Activated T-helper 2 cell treated with anti-CD3 and anti-CD28 coated beads, Interferon-gamma antibody, Interleukin-2, Interleukin-4, amounts not matched to agents 10 μg/mL and 5 μg/mL and 100 μg/mL, durations not matched to agents 14 hours and 24 hours and 36 hours (primary cell): ENCODE measurements around the gene XRCC1. TPM values are rescaled to one million over a fixed set of nuclear protein-coding genes. Genes with fewer than 3 reads are reported as not detected.
A peak's percentile ranks its signal among the peaks of the same experiment; 100 is the strongest.

Source experiments
- DNase-seq: peaks from one replicate; pipeline ENCODE4 v3.0.0; 2021; ENCODE audit warnings: low spot score
- H3K27ac Mint-ChIP-seq: one replicate; pipeline ENCODE4 v1.8.0; 2021; ENCODE audit warnings: mixed read lengths
- H3K27me3 Mint-ChIP-seq: one replicate; pipeline ENCODE4 v1.8.0; 2021; ENCODE audit warnings: low read depth, mixed read lengths
- H3K36me3 Mint-ChIP-seq: one replicate; pipeline ENCODE4 v1.8.0; 2021; ENCODE audit warnings: low read depth, mixed read lengths
- H3K4me1 Mint-ChIP-seq: one replicate; pipeline ENCODE4 v1.8.0; 2021; ENCODE audit warnings: low read depth, mixed read lengths
- H3K4me3 Mint-ChIP-seq: one replicate; pipeline ENCODE4 v1.8.0; 2021; ENCODE audit warnings: low read depth, mild to moderate bottlenecking, moderate library complexity, mixed read lengths
- H3K9me3 Mint-ChIP-seq: one replicate; pipeline ENCODE4 v1.8.0; 2021; ENCODE audit warnings: mixed read lengths
- intact Hi-C: fragments of 100-400 bp; cut with micrococcal nuclease; formaldehyde crosslinking; loops from one replicate; pipeline ENCODE4 v1.15.1; 2023
- total RNA-seq: library from RNA; stranded (reverse); gene quantifications from 2 replicates; pipeline ENCODE4 v1.2.3, GENCODE V29; 2022

The XRCC1 gene
- total RNA-seq, 1 donor from 2014 or later, result 27.3 TPM

DNA sequence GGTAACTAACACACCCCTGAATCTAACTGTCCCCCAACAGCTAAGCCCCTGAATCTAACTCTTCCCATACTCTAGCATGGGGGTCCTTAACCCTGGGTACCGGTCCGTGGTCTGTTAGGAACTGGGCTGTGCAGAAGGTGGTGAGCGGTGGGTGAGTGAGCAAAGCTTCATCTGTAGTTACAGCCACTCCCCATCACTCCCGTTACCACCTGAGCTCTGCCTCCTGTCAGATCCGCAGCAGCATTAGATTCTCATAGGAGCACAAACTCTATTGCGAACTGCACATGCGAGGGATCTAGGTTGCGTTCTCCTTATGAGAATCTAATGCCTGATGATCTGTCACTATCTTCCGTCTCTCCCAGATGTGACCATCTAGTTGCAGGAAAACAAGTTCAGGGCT lies 64.6 kb downstream of the XRCC1 start:
- Mint-ChIP-seq H3K36me3 (peaks cover 56% of the 10 kb centered on the region), H3K4me1 (peaks cover 5% of the 10 kb centered on the region), H3K9me3 (no peaks in the 10 kb centered on the region), H3K4me3 (no peak overlapping the region), H3K27ac (no peak overlapping the region), H3K27me3 (no peaks in the 10 kb centered on the region)
- no peak for DNase-seq
- intact Hi-C loops, result no loop called here

DNA sequence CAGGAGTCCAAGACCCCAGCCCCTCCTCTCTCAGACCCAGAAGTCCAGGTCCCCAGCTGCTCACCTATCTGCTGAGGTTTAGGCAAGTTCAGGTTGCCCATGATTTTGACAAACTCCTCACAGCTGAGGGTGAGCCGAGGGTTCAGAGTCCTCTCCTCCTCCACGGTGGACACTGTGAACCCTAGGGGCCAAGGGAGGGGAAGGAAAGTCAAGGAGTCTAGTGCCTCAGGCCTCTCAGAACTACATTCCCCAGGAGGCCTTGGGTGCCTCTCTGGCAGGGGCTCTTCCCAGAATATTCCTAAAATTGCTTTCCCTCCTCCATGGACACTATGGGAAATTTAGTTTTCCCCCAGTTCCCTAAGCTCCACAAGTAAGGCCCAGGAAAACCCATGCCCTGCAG lies 67.4 kb downstream of the XRCC1 start:
- peaks cover 51% of the 10 kb centered on the region for H3K36me3 Mint-ChIP-seq
- H3K9me3 Mint-ChIP-seq, result no peaks in the 10 kb centered on the region
- intact Hi-C loops, result no loop called here
- no peaks in the 10 kb centered on the region for H3K27me3 Mint-ChIP-seq
- no peak for DNase-seq
- no peak overlapping the region for H3K4me3 Mint-ChIP-seq
- H3K27ac Mint-ChIP-seq, result no peak overlapping the region
- H3K4me1 Mint-ChIP-seq, result peaks cover 17% of the 10 kb centered on the region

DNA sequence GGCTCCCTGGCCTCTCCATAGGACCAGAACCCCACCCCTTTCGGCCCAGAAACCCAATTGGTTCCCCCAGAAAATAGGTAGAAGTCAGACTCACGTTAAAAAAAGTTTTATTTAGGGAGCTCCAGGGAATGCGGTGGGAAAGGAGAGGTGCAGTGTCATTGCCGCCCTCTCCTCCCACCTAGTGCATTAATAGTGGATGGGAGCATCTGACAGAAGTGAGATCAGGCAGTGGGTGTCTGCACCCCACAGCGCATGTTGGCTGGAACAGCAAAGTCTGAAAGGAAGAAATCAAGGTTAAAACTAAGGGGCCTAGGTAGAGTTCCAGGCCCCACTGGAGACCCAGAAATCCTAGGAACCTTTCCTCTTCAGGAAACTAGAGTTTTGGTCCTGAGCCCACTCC lies 68.7 kb downstream of the XRCC1 start:
- Mint-ChIP-seq H3K9me3 (no peaks in the 10 kb centered on the region), H3K4me3 (no peak overlapping the region), H3K27ac (no peak overlapping the region), H3K36me3 (peaks cover 44% of the 10 kb centered on the region), H3K4me1 (peaks cover 19% of the 10 kb centered on the region), H3K27me3 (no peaks in the 10 kb centered on the region)
- intact Hi-C loops, result no loop called here
- DNase-seq, result no peak

DNA sequence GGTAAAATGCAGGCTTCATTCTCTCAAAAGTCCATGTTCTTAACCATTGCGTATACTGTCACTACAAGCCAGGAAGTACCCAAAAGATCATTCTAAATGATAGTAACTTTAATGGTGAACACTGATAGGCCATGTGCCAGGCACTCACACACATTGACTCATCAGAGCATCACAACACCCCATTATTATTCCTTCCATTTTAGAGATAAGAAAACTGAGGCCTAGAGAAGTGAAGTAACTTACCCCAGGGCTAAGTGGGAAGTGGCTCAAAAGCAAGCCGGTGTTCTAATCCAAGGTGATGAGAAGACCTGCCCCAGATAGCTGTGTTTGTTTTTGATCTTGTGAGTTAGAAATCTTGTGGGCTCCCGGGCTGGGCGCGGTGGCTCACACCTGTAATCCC lies 69.4 kb downstream of the XRCC1 start:
- peak overlapping the region; percentile 42 for H3K4me3 Mint-ChIP-seq
- DNase-seq, result no peak
- intact Hi-C loops, result no loop called here
- H3K36me3 Mint-ChIP-seq, result peaks cover 40% of the 10 kb centered on the region
- H3K4me1 Mint-ChIP-seq, result peaks cover 19% of the 10 kb centered on the region
- peak overlapping the region; percentile 76 for H3K27ac Mint-ChIP-seq
- H3K9me3 Mint-ChIP-seq, result no peaks in the 10 kb centered on the region
- H3K27me3 Mint-ChIP-seq, result no peaks in the 10 kb centered on the region

DNA sequence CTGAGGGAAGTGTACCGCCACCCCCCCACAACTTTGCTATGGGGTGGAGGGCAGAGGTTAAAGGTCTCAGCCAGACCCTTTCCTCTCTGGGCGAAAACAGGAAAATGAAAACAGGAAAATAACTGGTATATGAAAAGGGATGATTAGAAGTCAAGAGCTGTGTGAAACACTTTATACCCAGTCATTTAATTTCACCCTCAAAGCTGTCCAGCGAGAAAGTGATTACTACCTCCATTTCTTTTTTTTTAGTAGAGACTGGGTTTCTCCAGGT lies 70.2 kb downstream of the XRCC1 start:
- Mint-ChIP-seq H3K9me3 (no peaks in the 10 kb centered on the region), H3K27me3 (no peaks in the 10 kb centered on the region), H3K27ac (peak overlapping the region; percentile 52), H3K4me3 (peak overlapping the region; percentile 48), H3K4me1 (peaks cover 20% of the 10 kb centered on the region), H3K36me3 (peaks cover 37% of the 10 kb centered on the region)
- no peak for DNase-seq
- intact Hi-C loops, result no loop called here

DNA sequence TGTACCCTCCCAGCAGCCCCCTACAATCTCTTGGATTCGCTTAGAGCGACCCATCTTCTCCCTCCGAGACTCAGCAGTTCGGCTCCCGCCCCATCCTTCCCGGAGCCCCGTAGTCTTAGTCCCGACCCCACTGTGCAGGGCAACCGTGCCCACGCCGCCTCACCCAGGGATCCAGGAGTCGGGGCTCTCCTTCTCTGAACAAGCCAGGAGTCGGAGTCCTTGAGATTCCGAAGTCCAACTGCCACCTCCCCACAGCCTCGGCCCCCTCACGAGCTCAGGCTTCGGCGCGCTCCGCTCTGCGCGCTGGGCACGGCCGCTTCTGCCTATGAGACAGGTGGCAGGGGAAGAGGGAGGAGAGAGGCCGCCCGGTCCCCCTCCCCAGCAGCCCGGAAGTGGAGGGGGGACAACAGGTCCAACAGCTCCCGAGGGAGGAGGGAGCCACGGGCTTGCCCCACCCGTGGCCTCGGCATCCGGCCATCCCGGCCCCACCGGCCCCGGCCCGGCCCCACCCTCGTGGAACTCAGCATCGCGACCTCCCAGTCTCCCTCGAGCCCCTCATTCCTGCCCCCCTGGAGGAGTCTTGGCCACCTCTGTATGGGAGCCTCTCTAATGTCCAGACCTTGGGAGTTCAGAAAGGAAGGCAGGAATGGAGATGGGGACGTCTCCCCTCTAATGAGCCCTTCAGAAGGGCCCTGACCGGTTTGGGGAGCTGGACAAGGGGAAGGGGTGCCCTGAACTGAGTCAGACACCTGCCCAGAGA lies 70.7 kb downstream of the XRCC1 start, which contains the start of gene PHLDB3:
Gene PHLDB3, minus strand, starts transcription at position 321 of the 760 bp plus-strand sequence. CDS start 628 bp downstream, outside the sequence.
- no peaks in the 10 kb centered on the region for H3K27me3 Mint-ChIP-seq
- H3K4me3 Mint-ChIP-seq, result peak within 1 kb of the TSS; percentile 87
- peak within 1 kb of the TSS; percentile 93 for H3K27ac Mint-ChIP-seq
- peaks cover 20% of the 10 kb centered on the region for H3K4me1 Mint-ChIP-seq
- intact Hi-C loops, result loop anchor here (1.0 to 5.0 kb wide), 4 partner anchors 29 to 92 kb away; partner anchors contain the start of genes IRGQ and ZNF576
- H3K9me3 Mint-ChIP-seq, result no peaks in the 10 kb centered on the region
- H3K36me3 Mint-ChIP-seq, result peaks cover 32% of the 10 kb centered on the region
- DNase-seq, result no peak

DNA sequence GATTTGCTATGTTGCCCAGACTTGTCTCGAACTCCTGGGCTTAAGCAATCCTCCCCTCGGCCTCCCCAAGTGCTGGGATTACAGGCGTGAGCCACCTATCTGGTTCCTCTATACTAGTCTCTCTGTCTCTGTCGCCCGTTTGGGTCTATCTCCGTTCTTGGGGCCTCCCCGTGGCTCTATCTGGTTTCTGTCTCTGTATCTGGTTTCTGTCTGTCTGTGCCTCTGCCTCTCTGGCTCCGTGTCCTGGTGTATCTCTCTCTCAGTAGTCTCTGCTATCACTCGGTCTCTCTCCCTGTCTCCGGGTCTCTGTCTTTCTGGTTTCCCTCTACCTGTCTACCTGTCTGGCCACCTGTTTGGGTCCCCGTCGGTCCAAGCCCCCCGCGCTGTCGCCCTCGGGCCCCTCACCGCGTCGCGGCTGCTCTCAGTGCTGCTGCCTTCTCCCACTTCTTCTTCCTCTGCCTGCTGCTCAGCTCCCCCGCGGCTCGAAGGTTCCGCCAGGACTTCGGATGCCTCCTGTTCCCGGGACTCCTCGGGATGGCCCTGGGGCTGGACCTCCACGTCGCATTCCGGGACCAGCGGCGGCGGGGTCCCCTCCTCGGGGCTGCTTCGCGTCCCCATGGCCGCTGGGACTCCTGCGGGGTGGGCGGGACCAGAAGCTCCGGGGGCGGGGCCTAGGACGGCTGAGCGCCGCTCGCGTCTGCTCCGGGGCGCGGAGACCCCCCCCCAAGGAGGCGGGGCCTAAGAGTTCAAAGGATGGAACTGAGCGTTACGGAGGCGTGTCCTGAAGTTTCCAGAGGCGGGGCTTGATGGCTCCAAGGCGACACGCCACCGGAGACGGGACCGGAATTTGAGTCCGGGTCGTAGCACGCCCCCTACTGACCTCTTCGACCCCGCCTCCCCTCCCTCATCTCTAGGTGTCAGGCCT lies 71.6 kb downstream of the XRCC1 start:
- peaks cover 20% of the 10 kb centered on the region for H3K4me1 Mint-ChIP-seq
- peaks cover 35% of the 10 kb centered on the region for H3K36me3 Mint-ChIP-seq
- no peaks in the 10 kb centered on the region for H3K9me3 Mint-ChIP-seq
- no peaks in the 10 kb centered on the region for H3K27me3 Mint-ChIP-seq
- intact Hi-C loops, result loop anchor here (1.0 to 5.0 kb wide), 4 partner anchors 28 to 93 kb away; partner anchors contain the start of genes IRGQ and ZNF576
- H3K27ac Mint-ChIP-seq, result peak overlapping the region; percentile 93
- H3K4me3 Mint-ChIP-seq, result peak overlapping the region; percentile 87
- peak; percentile 96 for DNase-seq

DNA sequence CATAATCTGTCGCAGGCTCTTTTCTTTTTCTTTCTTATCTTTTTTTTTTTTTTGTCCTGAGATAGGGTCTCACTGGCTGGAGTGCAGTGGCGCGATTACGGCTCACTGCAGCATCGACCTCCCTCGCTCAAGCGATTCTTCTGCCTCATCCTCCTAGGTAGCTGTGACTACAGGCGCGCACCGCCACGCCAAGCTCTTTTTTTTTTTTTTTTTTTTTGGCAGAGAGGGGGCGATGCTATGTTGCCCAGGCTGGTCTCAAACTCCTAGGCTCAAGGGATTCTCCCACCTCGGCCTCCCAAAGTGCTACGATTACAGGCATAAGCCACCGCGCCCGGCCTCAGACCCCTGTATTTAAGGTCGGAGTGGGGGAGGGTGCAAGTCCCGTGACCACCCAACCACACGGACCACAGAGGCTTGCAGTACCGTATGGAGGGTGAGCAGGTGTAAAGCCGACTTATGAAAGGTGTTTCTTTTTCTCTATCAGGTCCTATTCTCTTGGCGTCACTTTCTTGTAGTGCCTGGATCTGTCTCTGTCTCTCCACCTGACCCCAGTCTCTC lies 72.8 kb downstream of the XRCC1 start:
- no peak overlapping the region for H3K4me3 Mint-ChIP-seq

DNA sequence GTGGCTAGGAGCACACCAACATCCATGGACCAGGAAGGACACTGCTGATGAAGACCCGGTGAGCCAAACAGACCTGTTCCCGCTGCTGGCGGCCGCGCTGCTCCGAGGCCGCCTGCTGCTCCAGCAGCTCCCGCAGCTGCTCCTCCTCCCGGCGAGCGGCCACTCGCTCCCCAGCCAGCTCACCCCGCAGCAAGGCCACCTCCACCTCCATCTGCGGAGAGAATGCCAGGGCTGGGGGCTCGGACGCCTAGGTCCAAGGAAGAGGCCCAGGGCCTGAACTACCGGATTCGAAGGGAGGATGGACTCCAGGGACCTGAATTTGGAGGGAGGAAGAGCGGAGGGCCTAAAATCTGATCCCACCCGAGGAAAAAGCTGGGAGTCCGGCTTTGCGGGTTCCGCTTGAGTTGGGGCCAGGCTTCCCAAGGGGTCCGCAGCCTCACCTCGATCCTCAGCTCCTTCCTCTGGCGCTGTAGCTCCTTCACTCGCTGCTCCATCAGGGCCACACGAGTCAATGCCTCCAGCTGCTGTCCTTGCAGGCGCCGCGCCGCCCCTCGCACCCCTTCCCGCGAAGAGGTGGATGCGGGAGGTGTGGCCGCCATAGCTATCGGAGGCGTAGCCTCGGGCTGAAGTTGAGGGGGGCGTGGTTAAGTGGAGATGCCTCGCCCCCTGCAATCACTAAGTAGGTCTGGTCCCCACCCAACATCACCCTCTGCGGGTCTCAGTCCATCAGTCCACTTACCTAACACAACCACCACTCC lies 73.5 kb downstream of the XRCC1 start:
- peaks cover 35% of the 10 kb centered on the region for H3K36me3 Mint-ChIP-seq
- no peak overlapping the region for H3K27ac Mint-ChIP-seq
- H3K4me1 Mint-ChIP-seq, result peaks cover 20% of the 10 kb centered on the region
- intact Hi-C loops, result loop anchor here (5.0 kb wide), 1 partner anchor 55 kb away; no protein-coding TSS in a partner anchor
- no peak overlapping the region for H3K4me3 Mint-ChIP-seq
- DNase-seq, result no peak
- H3K9me3 Mint-ChIP-seq, result no peaks in the 10 kb centered on the region
- no peaks in the 10 kb centered on the region for H3K27me3 Mint-ChIP-seq

More for the DNA sequence above, 72.8 kb downstream of the XRCC1 start:
- Mint-ChIP-seq H3K36me3 (peaks cover 32% of the 10 kb centered on the region), H3K9me3 (no peaks in the 10 kb centered on the region), H3K27ac (no peak overlapping the region), H3K27me3 (no peaks in the 10 kb centered on the region), H3K4me1 (peaks cover 20% of the 10 kb centered on the region)
- no peak for DNase-seq
- intact Hi-C loops, result loop anchor here (5.0 kb wide), 1 partner anchor 55 kb away; no protein-coding TSS in a partner anchor

DNA sequence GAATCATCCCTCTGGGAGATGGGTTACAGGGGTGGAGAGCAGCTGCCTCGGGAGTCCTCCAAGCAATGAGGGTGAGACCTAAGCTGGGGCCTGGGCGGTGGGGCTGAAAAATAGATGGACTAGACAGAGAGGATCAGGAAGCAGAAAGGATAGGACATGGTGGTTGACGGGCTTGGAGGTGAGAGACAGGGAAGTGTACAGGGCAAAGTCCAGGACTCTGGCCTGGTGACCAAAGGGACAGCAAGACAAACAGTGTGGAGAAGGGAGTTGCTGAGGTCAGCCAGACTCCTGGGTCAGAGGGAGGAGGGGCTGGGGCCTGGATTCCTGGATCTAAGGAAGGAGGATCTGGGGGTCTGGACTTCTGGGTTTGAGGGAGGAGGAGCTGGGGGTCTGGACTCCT lies 76.3 kb downstream of the XRCC1 start:
- no peak for DNase-seq
- intact Hi-C loops, result no loop called here
- no peak overlapping the region for H3K4me3 Mint-ChIP-seq
- H3K36me3 Mint-ChIP-seq, result peaks cover 37% of the 10 kb centered on the region
- H3K27ac Mint-ChIP-seq, result no peak overlapping the region
- no peaks in the 10 kb centered on the region for H3K27me3 Mint-ChIP-seq
- H3K4me1 Mint-ChIP-seq, result peaks cover 10% of the 10 kb centered on the region
- no peaks in the 10 kb centered on the region for H3K9me3 Mint-ChIP-seq

DNA sequence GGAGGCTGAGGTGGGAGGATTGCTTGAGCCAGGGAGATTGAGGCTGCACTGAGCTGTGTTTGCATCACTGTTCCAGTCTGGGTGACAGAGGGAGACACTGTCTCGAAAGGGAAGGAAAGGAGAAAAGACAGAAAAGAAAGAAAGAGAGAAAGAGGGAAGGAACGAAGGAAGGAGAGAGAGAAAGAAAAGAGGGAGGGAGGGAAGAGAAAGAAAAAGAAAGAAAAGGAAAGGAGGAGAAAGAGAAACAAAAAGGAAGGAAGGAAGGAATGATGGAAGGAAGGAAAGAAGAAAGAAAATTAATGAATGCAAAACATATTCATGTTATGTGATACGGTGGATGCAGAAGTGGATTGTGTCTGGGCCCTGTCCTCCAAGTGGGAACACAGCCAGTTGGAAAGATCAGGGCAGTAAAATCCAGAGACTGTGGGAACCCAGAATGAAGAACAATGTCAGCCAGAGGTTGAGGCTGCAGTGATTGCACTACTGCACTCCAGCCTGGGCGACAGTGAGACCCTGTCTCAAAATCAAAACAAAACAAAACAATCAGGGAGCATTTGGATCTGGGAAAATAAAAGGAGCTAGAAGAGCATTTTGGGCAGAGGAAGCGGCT lies 77.0 kb downstream of the XRCC1 start:
- no peak for DNase-seq

DNA sequence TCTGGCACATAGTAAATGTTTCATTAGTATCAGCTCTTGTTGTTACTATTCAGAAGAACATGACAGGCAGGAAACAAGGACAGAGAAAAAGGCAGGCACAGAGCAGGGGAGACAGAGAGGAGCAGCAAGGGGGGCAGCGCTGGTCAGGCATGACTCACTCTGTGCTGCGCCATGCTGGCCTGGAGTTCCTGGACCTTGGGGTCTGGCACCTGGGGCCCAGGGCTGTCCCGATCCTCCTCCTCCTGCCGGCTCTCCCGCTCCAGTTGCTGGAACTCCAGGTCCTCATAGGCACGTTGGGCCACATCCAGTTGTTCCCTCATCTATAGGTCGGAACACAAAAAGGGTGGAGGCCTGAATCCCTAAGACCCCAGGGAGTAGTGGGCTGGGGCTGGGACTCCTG lies 78.4 kb downstream of the XRCC1 start:
- no peaks in the 10 kb centered on the region for H3K9me3 Mint-ChIP-seq
- peaks cover 2% of the 10 kb centered on the region for H3K4me1 Mint-ChIP-seq
- DNase-seq, result no peak
- no peak overlapping the region for H3K4me3 Mint-ChIP-seq
- H3K27ac Mint-ChIP-seq, result no peak overlapping the region
- no peaks in the 10 kb centered on the region for H3K27me3 Mint-ChIP-seq
- H3K36me3 Mint-ChIP-seq, result peaks cover 30% of the 10 kb centered on the region
- intact Hi-C loops, result no loop called here

More for the DNA sequence above, 77.0 kb downstream of the XRCC1 start:
- intact Hi-C loops, result no loop called here
- Mint-ChIP-seq H3K27ac (no peak overlapping the region), H3K9me3 (no peaks in the 10 kb centered on the region), H3K4me3 (no peak overlapping the region), H3K4me1 (peaks cover 8% of the 10 kb centered on the region), H3K27me3 (no peaks in the 10 kb centered on the region), H3K36me3 (peaks cover 37% of the 10 kb centered on the region)
